GM18520 (cell line): ENCODE measurements around the gene INSC.

ENCODE experiments used
- ATAC-seq: cut with Tn5 transposase; IDR thresholded peaks from one replicate; pipeline ENCODE4 v1.9.1; 2021; ENCODE audit not compliant: unreplicated experiment

Gene INSC

GRCh38 chr11:15280393-15280792, 165.7 kb downstream of the INSC start:
- no peak for ATAC-seq

DNA sequence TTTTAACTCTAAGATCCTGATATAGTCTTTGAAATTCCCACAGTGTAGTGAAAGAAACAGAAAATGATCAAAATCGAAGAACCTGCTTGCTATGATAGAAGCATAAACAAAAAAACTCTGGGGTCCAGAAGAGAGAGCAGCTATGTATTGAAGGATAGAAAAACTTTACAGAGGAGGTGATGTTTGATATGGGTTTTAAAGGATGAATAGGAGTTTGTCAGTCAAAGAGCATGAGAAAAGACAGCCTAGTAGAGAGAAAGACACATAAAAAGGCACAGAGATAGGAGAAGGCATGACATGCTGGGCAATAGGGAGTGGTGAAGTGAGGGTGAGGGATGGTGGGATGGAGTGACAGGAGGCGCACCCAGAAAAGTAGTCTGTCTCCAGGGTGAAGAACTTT, 168.0 kb downstream of the INSC start:
- ATAC-seq = no peak

- no peak for ATAC-seq
These were observed 171.7 kb downstream of the INSC start for GRCh38 chr11:15286465-15286864.

DNA sequence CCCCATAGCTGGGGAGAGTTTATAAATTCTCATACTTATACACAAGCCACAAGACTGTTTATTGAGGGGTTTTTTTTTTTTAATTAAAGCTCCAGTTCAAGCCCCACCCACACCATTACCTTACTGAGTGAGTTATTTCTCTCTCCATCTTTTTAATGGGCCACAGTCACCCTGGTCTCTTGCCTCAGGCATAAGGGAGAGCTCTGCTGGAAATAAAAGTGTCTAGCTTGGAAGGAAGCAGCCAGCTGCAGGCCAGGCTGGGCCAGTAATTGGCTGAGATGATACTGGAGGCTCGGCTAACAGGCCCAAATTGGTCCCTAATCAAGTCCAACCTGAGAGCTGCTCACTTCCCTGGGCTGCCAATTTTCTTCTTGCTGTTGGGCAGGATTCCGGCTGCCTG, 174.1 kb downstream of the INSC start:
- no peak for ATAC-seq

DNA sequence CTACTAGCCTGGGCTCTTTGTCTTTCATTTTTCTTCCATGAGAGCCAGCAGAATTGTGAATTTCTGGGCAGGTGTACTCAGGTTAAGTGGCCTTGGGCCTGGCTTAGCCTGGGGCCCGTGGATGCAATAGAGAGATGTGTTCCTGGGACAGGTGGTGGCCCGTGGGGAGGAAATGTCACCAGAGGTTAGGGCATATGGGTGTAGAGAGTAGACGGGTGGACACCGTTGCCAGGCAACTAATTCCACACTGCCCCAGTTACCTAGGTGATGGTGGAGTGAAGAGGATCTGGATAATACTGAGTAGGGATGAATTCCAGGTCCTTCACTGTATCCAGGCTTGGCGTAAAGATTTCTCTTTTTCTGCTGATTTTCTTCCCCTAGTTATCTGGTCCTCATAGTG, 175.0 kb downstream of the INSC start:
- no peak for ATAC-seq

GRCh38 chr11:15291885-15292284, 177.2 kb downstream of the INSC start:
- no peak for ATAC-seq

- ATAC-seq = no peak
These were observed 179.4 kb downstream of the INSC start for GRCh38 chr11:15293975-15294620.

DNA sequence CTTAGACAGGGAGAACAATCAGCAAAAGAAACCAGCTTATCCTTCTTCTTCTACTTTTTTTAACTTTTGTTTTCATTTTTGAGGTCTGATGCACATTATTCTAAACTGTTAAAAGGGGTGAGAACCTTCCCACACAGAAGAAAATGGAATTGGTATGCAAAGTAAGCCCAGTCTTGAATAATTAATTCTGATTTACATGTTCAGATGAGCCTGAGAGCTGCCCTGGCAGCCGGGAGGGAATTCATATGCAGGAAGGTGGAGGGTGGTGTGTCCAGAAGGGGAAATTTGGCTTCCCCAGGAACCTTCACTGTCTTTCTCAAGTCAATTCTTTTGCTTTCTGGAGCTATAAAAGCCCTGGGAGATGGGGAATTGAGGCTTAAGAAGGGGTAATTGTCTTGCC, 181.0 kb downstream of the INSC start:
- ATAC-seq = no peak
